H54 (cell line): Measurements from ENCODE around the gene MAP3K4.

Experiments used
- DNase-seq: peaks from one replicate; pipeline ENCODE4 v3.0.0; 2011; ENCODE audit warnings: low spot score, mixed read lengths; ENCODE audit not compliant: insufficient read length
- FAIRE-seq: peaks from 3 replicates; lab custom pipeline; 2011; peaks lifted over from hg19 to GRCh38; lab: Jason Lieb, UNC
- POLR2A ChIP-seq: IDR thresholded peaks from 2 replicates; pipeline ENCODE4 v1.6.1; 2011; ENCODE audit warnings: low read depth, mild to moderate bottlenecking, low read length

Gene MAP3K4

GRCh38 chr6:161000632-161001031 is 9.1 kb downstream of the MAP3K4 start:
- FAIRE-seq (no peak), DNase-seq (no peak)
- TF ChIP-seq POLR2A, result no peak

GRCh38 chr6:161001421-161001820 is 9.9 kb downstream of the MAP3K4 start:
- no peak for TF ChIP-seq POLR2A
- FAIRE-seq (no peak), DNase-seq (no peak)

- TF ChIP-seq POLR2A, result no peak
- FAIRE-seq (no peak), DNase-seq (no peak)
Observed at GRCh38 chr6:161003336-161003735, 11.8 kb downstream of the MAP3K4 start.

GRCh38 chr6:161008245-161008644 is 16.7 kb downstream of the MAP3K4 start:
- no peak for DNase-seq
- no peak for TF ChIP-seq POLR2A
- FAIRE-seq, result no peak

- no peak for FAIRE-seq
- no peak for TF ChIP-seq POLR2A
- no peak for DNase-seq
Observed at GRCh38 chr6:161009991-161010390, 18.4 kb downstream of the MAP3K4 start.

GRCh38 chr6:161010418-161010817 is 18.8 kb downstream of the MAP3K4 start:
- no peak for DNase-seq
- FAIRE-seq, result no peak

GRCh38 chr6:161011492-161012480 is 20.2 kb downstream of the MAP3K4 start:
- no peak for TF ChIP-seq POLR2A
- DNase-seq (no peak), FAIRE-seq (no peak)

More at GRCh38 chr6:161010418-161010817, 18.8 kb downstream of the MAP3K4 start:
- no peak for TF ChIP-seq POLR2A

GRCh38 chr6:161013695-161014094 is 22.1 kb downstream of the MAP3K4 start:
- no peak for DNase-seq
- TF ChIP-seq POLR2A, result no peak
- no peak for FAIRE-seq

GRCh38 chr6:161017766-161018564 is 26.4 kb downstream of the MAP3K4 start:
- no peak for TF ChIP-seq POLR2A
- no peak for DNase-seq
- no peak for FAIRE-seq

- TF ChIP-seq POLR2A, result no peak
- DNase-seq (no peak), FAIRE-seq (no peak)
Observed at GRCh38 chr6:161019324-161019839, 27.8 kb downstream of the MAP3K4 start.

- DNase-seq (no peak), FAIRE-seq (no peak)
- TF ChIP-seq POLR2A, result no peak
Observed at GRCh38 chr6:161021543-161021942, 30.0 kb downstream of the MAP3K4 start.

GRCh38 chr6:161021998-161022743 is 30.6 kb downstream of the MAP3K4 start:
- DNase-seq (no peak), FAIRE-seq (no peak)
- TF ChIP-seq POLR2A, result no peak

GRCh38 chr6:161023316-161023715 is 31.7 kb downstream of the MAP3K4 start:
- TF ChIP-seq POLR2A, result no peak
- DNase-seq (no peak), FAIRE-seq (no peak)
